Measurements from ENCODE around the gene RFX3.

Gene RFX3

DNA sequence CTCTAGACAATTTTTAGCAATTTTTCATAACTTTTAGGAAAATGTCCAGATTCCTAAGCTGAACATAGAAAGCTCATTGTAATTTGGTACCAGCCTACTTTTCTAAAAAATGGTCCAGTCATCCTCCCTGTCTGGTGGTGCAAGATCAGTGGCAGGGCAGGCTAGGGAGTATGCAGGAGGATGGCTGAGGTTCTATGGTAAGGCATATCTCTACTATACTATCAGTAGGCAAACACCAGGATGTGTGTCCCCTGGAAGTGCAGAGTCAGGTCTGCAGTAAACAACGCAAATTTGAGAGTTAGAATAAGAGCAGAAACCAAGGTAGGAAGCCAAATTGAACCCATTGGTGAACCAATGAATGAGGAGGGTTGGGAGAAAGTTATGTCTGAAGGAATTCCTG, 22.8 kb upstream of the RFX3 start:
- TF ChIP-seq, protein P1, sequence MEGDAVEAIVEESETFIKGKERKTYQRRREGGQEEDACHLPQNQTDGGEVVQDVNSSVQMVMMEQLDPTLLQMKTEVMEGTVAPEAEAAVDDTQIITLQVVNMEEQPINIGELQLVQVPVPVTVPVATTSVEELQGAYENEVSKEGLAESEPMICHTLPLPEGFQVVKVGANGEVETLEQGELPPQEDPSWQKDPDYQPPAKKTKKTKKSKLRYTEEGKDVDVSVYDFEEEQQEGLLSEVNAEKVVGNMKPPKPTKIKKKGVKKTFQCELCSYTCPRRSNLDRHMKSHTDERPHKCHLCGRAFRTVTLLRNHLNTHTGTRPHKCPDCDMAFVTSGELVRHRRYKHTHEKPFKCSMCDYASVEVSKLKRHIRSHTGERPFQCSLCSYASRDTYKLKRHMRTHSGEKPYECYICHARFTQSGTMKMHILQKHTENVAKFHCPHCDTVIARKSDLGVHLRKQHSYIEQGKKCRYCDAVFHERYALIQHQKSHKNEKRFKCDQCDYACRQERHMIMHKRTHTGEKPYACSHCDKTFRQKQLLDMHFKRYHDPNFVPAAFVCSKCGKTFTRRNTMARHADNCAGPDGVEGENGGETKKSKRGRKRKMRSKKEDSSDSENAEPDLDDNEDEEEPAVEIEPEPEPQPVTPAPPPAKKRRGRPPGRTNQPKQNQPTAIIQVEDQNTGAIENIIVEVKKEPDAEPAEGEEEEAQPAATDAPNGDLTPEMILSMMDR (IDR thresholded peaks at IDR 0.05; ENCODE audit: control insufficient read depth, insufficient read depth, low read depth, low read length, missing control alignments), result no peak
- DNase-seq (ENCODE audit: low read depth), result no peak
- no peak overlapping the region for H3K4me3 ChIP-seq (ENCODE audit: control insufficient read depth, low read depth, low read length)

DNA sequence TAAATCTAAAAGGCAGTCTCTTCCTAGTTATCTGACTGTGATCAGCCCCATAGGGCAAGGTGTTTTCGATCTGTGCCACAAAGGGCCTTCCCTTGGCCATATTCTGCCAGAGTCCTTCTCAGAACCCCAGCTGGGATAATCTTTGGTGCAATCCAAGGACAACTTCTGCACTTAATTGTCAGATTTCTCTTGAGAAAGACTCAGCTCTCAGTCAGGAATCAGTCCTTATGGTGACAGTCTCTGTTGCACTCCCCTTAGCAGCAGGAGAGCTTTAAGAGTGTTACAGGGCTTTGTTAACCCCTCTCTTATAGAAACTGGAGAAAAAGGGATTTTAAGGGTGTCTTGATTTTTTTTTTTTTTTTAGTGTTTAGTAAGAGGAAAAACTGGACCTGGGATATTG, 15.4 kb upstream of the RFX3 start:
- no peak for DNase-seq (ENCODE audit: low read depth)
- TF ChIP-seq, protein P1 (IDR thresholded peaks at IDR 0.05; ENCODE audit: control insufficient read depth, insufficient read depth, low read depth, low read length, missing control alignments), result no peak
- no peak overlapping the region for H3K4me3 ChIP-seq (ENCODE audit: control insufficient read depth, low read depth, low read length)

DNA sequence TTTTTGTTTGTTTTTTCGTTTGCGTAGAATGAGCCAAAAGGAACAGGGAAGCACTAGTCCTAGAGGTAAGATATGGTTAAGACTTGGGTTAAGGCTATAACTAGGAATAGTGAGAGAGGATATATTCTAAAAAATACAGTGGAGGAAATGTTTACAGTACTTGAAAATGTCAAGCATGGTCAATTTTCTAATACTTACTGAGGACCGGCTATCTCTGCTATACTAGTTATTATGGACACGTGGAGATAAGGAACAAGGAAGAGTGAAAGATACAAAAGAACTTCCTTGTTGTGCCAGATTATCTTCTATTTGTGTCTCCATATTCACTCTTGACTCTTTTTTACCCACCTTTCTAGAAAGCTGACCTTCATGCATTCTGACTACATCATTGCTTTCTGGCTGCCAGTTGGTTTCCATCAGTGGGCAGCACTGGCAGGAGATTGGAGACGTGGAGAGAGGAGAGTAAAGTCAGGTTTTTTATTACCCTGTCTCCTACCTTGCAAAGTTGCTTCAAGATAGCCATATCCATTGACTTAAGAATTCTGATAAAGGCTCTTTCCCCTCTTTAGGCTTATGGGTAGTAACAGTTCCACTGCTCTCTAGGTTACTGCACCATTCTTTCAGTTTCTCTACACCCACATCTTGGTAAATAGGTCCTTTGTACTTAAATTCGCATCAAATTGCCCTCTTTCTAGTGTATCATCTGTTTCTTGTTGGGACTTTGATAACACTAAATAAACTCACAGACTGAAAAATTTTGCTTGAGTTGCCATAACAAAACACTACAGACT, 9.0 kb upstream of the RFX3 start:
- TF ChIP-seq, protein P1 (IDR thresholded peaks at IDR 0.05; ENCODE audit: control insufficient read depth, insufficient read depth, low read depth, low read length, missing control alignments), result no peak
- H3K4me3 ChIP-seq (ENCODE audit: control insufficient read depth, low read depth, low read length), result no peak overlapping the region
- no peak for DNase-seq (ENCODE audit: low read depth)

DNA sequence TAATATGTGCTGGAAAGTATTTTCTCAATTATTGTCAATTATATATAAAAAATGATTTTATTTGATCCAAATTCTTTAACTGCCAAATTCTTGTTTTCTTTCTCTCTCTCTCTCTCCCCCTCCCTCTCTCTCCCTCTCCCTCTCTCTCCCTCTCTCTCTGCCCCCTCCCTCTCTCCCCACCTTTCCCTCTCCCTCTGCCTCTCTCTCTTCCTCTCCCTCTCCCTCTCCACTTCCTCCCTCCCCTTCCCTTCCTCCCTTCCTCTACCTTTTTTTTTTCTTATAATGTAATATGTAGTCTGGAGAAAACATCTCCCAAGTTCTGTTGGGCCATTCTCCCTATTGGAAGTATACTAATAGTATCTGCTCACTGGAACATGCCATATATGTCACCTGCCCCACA, 6.4 kb upstream of the RFX3 start:
- H3K4me3 ChIP-seq (ENCODE audit: control insufficient read depth, low read depth, low read length), result no peak overlapping the region
- DNase-seq (ENCODE audit: low read depth), result no peak
- TF ChIP-seq, protein P1 (IDR thresholded peaks at IDR 0.05; ENCODE audit: control insufficient read depth, insufficient read depth, low read depth, low read length, missing control alignments), result no peak

DNA sequence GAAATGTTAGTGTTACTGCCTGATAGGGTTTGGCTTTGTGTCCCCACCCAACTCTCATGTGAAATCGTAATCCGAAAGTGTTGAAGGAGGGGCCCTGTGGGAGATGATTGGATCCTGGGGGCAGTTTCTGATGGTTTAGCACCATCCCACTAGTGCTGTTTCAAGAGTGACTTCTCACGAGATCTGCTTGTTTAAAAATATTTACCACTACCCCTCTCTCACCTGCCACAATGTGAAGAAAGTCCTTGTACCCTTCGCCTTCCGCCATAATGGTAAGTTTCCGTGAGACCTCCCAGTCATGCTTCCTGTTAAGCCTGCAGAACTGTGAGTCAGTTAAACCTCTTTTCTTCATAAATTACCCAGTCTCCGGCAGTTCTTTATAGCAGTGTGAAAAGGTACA, 2.6 kb upstream of the RFX3 start:
- TF ChIP-seq, protein P1 (IDR thresholded peaks at IDR 0.05; ENCODE audit: control insufficient read depth, insufficient read depth, low read depth, low read length, missing control alignments), result no peak
- H3K4me3 ChIP-seq (ENCODE audit: control insufficient read depth, low read depth, low read length), result no peak overlapping the region
- DNase-seq (ENCODE audit: low read depth), result no peak

DNA sequence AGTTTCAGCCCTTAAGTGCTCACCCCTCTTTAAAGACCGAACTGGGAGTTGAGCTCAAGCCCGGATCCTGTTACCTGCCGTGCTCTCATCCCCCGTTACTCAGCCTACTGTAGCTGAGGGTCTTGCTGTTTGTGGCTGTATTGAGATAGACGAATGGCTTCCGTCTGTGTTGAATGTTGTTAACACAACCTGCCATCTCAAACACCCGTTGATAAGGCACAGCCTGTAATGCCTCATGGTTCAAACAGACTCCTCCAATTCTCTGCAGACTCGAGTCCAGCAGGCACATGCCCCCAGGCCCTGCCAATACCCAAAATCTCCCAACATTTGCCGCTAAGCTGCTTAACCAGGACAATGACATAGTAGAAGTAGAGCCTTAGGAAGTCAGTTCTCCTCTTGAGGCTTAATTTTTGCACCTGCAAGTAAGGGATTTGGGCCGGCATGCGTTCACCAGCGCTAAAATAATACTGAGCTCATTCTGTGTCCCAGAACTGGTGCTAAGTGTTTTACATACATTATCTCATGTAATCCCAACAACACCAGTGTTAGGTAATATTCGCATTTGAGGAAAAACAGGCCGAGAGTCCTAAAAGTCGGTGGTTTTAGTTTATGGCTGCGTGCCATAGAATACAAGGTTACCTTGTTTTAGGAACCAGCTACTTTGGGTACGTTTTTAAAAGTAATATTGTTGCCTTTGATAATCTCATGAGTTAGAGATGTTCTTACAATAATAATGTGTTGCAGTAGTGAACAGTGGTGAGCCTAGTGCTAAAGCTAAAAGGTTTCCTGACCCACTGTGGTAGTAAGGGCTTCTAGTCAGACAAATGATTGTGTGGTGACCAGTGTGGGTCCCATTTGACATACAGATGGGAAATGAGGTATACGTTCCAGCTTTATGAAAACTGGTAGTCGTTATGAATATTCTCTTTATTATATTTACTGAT, 1.5 kb upstream of the RFX3 start:
- TF ChIP-seq, protein P1 (IDR thresholded peaks at IDR 0.05; ENCODE audit: control insufficient read depth, insufficient read depth, low read depth, low read length, missing control alignments), result no peak
- DNase-seq (ENCODE audit: low read depth), result no peak
- H3K4me3 ChIP-seq (ENCODE audit: control insufficient read depth, low read depth, low read length), result peak overlapping the region; percentile 94
